Endothelial cell of umbilical vein (primary cell): ENCODE measurements around the gene SNX3. TPM values are rescaled to one million over a fixed set of nuclear protein-coding genes. Genes with fewer than 3 reads are reported as not detected.

Experiments used
- BruUV-seq: library from RNA; stranded (reverse); fragments of 400-500 nt; replicated peaks from 2 replicates; lab custom pipeline; 2021; lab: Mats Ljungman, UMichigan
- CTCF ChIA-PET: fragments of 300-600, 350-600 bp; sonication (Branson Sonifier 250); formaldehyde crosslinking; loops from one replicate; lab custom pipeline; 2021; ENCODE audit warnings: antibody characterized with exemption, inconsistent platforms; lab: Charles Lee
- POLR2A ChIA-PET: fragments of 300-600, 350-600 bp; sonication (Branson Sonifier 250); formaldehyde crosslinking; loops from one replicate; lab custom pipeline; 2021; ENCODE audit warnings: antibody characterized with exemption, inconsistent platforms; lab: Charles Lee
- DNase-seq: peaks from one replicate; pipeline ENCODE4 v3.0.0-alpha.2; 2011; ENCODE audit warnings: low read depth, low spot score
- FAIRE-seq: peaks from 2 replicates; lab custom pipeline; 2011; peaks lifted over from hg19 to GRCh38; lab: Jason Lieb, UNC
- H2AFZ ChIP-seq: 2 replicates; pipeline ENCODE4 v1.6.0; 2012; ENCODE audit warnings: low read depth, low read length, control low read depth, inconsistent platforms
- H3K27ac ChIP-seq: 2 replicates; pipeline ENCODE4 v1.5.1; 2011; ENCODE audit warnings: low read depth, mild to moderate bottlenecking, control low read depth, low read length, moderate library complexity; ENCODE audit not compliant: insufficient read depth
- H3K27me3 ChIP-seq, 2 experiments: 2 replicates each; pipeline versions ENCODE4 v1.6.0 to v1.6.1; 2011; ENCODE audit warnings: low read length in 2 of 2, mixed read lengths in 1 of 2; ENCODE audit not compliant: control insufficient read depth in 2 of 2, insufficient read depth in 2 of 2
- H3K36me3 ChIP-seq, 2 experiments: 2 replicates in 1 of 2; 3 replicates in 1 of 2; pipeline ENCODE4 v1.5.1; 2011; ENCODE audit warnings: low read length in 2 of 2, mild to moderate bottlenecking in 1 of 2, moderate library complexity in 1 of 2; ENCODE audit not compliant: control insufficient read depth in 2 of 2, insufficient read depth in 2 of 2; ENCODE audit errors: extremely low read depth in 1 of 2
- H3K4me1 ChIP-seq: 3 replicates; pipeline ENCODE4 v1.5.1; 2011; ENCODE audit warnings: mild to moderate bottlenecking, low read length; ENCODE audit not compliant: control insufficient read depth, insufficient read depth; ENCODE audit errors: extremely low read depth
- H3K4me2 ChIP-seq: 2 replicates; pipeline ENCODE4 v1.6.1; 2011; ENCODE audit warnings: low read length, control low read depth, mixed read lengths; ENCODE audit not compliant: insufficient read depth
- H3K4me3 ChIP-seq, 3 experiments: fragments of 200-600 bp in 1 of 3; sonication (generic), shearing (Covaris generic) in 1 of 3; replicated peaks in 1 of 3; 2 replicates each; pipeline ENCODE4 v1.5.1; 2011 to 2016; ENCODE audit warnings: control low read depth in 3 of 3, low read length in 3 of 3, mild to moderate bottlenecking in 2 of 3, inconsistent platforms in 1 of 3, low read depth in 1 of 3, moderate library complexity in 1 of 3; ENCODE audit not compliant: insufficient read depth in 1 of 3
- H3K79me2 ChIP-seq: 2 replicates; pipeline ENCODE4 v1.6.0; 2012; ENCODE audit warnings: low read length, inconsistent platforms; ENCODE audit not compliant: control insufficient read depth, insufficient read depth
- H3K9ac ChIP-seq: replicated peaks from 2 replicates; pipeline ENCODE3; 2011; ENCODE audit warnings: low read length, control low read depth; ENCODE audit not compliant: insufficient read depth; ENCODE audit errors: extremely low read depth
- H3K9me1 ChIP-seq: replicated peaks from 3 replicates; pipeline ENCODE4 v1.6.0; 2011; ENCODE audit warnings: mild to moderate bottlenecking, low read length; ENCODE audit not compliant: control insufficient read depth, insufficient read depth; ENCODE audit errors: extremely low read depth
- H3K9me3 ChIP-seq: replicated peaks from 2 replicates; pipeline ENCODE4 v1.5.1; 2012; ENCODE audit warnings: low read length, inconsistent platforms; ENCODE audit not compliant: control insufficient read depth, insufficient read depth
- H4K20me1 ChIP-seq: replicated peaks from 2 replicates; pipeline ENCODE3; 2011; ENCODE audit warnings: mild to moderate bottlenecking, low read length; ENCODE audit not compliant: control insufficient read depth, insufficient read depth; ENCODE audit errors: extremely low read depth
- CTCF ChIP-seq, 2 donors: IDR thresholded peaks; 1 replicate in 1 of 2; 2 replicates in 1 of 2; pipeline ENCODE4 v1.5.1; 2011; ENCODE audit warnings: low read length in 2 of 2, mild to moderate bottlenecking in 2 of 2, moderate library complexity in 2 of 2, control low read depth in 1 of 2, inconsistent platforms in 1 of 2, low read depth in 1 of 2; ENCODE audit not compliant: insufficient read depth in 1 of 2; ENCODE audit errors: extremely low read depth in 1 of 2
- EZH2 ChIP-seq: IDR thresholded peaks from 2 replicates; pipeline ENCODE4 v1.6.1; 2012; ENCODE audit warnings: borderline replicate concordance, low read depth, mild to moderate bottlenecking, moderate library complexity, low read length, inconsistent platforms; ENCODE audit not compliant: severe bottlenecking
- FOS ChIP-seq: IDR thresholded peaks from 2 replicates; pipeline ENCODE4 v1.6.1; 2011; ENCODE audit warnings: mild to moderate bottlenecking, low read length, moderate library complexity, borderline replicate concordance; ENCODE audit not compliant: insufficient read depth
- GATA2 ChIP-seq: IDR thresholded peaks from 2 replicates; pipeline ENCODE4 v1.7.0; 2011; ENCODE audit warnings: low read depth, mild to moderate bottlenecking, moderate library complexity, mixed read lengths, low read length; ENCODE audit not compliant: insufficient read length, insufficient read depth
- JUN ChIP-seq: IDR thresholded peaks from 2 replicates; pipeline ENCODE4 v1.6.1; 2011; ENCODE audit warnings: borderline replicate concordance, low read depth; ENCODE audit not compliant: insufficient read length, insufficient read depth
- MAX ChIP-seq: IDR thresholded peaks from 2 replicates; pipeline ENCODE4 v1.6.1; 2011; ENCODE audit not compliant: insufficient read depth, insufficient read length
- MYC ChIP-seq: IDR thresholded peaks from one replicate; pipeline ENCODE4 v1.6.1; 2011; ENCODE audit warnings: mild to moderate bottlenecking, low read depth, low read length
- POLR2A ChIP-seq: IDR thresholded peaks from 2 replicates; pipeline ENCODE4 v1.6.1; 2012; ENCODE audit warnings: low read depth, mild to moderate bottlenecking, control low read depth, low read length
- POLR2AphosphoS5 ChIP-seq: IDR thresholded peaks from 2 replicates; pipeline ENCODE4 v1.6.1; 2012; ENCODE audit warnings: low read depth, mild to moderate bottlenecking, control low read depth, low read length, moderate library complexity; ENCODE audit not compliant: insufficient read depth
- dilution Hi-C: fragments of 300-500 bp; cut with MboI; formaldehyde crosslinking; loops from one replicate; pipeline ENCODE4 v1.15.0; 2019; ENCODE audit warnings: low sequenced_read_pairs; ENCODE audit not compliant: extremely low pct_ligation_motif_present
- intact Hi-C: fragments of 100-400 bp; cut with micrococcal nuclease; formaldehyde crosslinking; loops from one replicate; pipeline ENCODE4 v1.10.0; 2022
- polyA plus RNA-seq, 4 experiments: library from polyadenylated mRNA; depleted of rRNA in 3 of 4; stranded (reverse) in 3 of 4; unstranded in 1 of 4; fragments of >200 nt; gene quantifications; 2 replicates each; pipeline versions ENCODE4 v1.2.1 to v1.2.3, GENCODE V29; 2011 to 2012; ENCODE audit warnings: missing spikeins in 1 of 4
- total RNA-seq: library from RNA; stranded (reverse); gene quantifications from 2 replicates; pipeline ENCODE4 v1.2.3, GENCODE V29; 2021

Gene SNX3
- total and polyA plus RNA-seq, 2 donors (not counting 3 experiments of a cell fraction or from before 2014, with no cell fraction given), result 155 to 281 TPM

GRCh38 chr6:108193835-108194234 lies 67.0 kb downstream of the SNX3 start:
- Histone ChIP-seq H3K9me1 (no peaks in the 10 kb centered on the region), H4K20me1 (no peaks in the 10 kb centered on the region), H3K79me2 (no peaks in the 10 kb centered on the region), H3K27ac (no peak overlapping the region), H3K4me2 (no peak overlapping the region), H3K27me3 (peaks cover 0 to 8% of the 10 kb centered on the region in 2 experiments), H3K9ac (no peak overlapping the region), H2AFZ (no peak overlapping the region), H3K9me3 (no peaks in the 10 kb centered on the region), H3K4me1 (no peaks in the 10 kb centered on the region), H3K36me3 (no peaks in the 10 kb centered on the region), H3K4me3 (no peak overlapping the region)
- intact Hi-C loops (no loop called here), dilution Hi-C loops (no loop called here)
- no peak for FAIRE-seq
- ChIA-PET POLR2A (no interaction called here), CTCF (interaction anchor here (1.4 kb wide), 1 partner anchor 299 kb away, joined by 3 read pairs; no protein-coding TSS in a partner anchor)
- BruUV-seq, result no TSS peak
- DNase-seq, result no peak
- TF ChIP-seq FOS, result no peak
- TF ChIP-seq MAX, result no peak
- no peak for TF ChIP-seq POLR2AphosphoS5
- TF ChIP-seq MYC, result no peak
- TF ChIP-seq EZH2, result no peak
- no peak for TF ChIP-seq GATA2
- TF ChIP-seq JUN, result no peak
- no peak for TF ChIP-seq POLR2A
- no peak for TF ChIP-seq CTCF (IDR thresholded peaks at IDR 0.05; ENCODE audit: extremely low read depth in 1 of 2, insufficient read depth in 1 of 2, low read depth in 1 of 2, low read length in 2 of 2)
